GM13977 (cell line): Measurements from ENCODE around the gene FAF2.

Experiments used
- DNase-seq: peaks from one replicate; pipeline ENCODE4 v3.0.0; 2012; ENCODE audit warnings: low spot score
- CTCF ChIP-seq: IDR thresholded peaks from 2 replicates; pipeline ENCODE4 v1.5.1; 2012; ENCODE audit warnings: mild to moderate bottlenecking, control low read depth; ENCODE audit not compliant: insufficient read depth; ENCODE audit errors: extremely low read depth, missing control alignments
- in situ Hi-C: fragments of 300-500 bp; cut with MboI; formaldehyde crosslinking; loops from one replicate; pipeline ENCODE4 v1.12.0; 2022; ENCODE audit warnings: low sequenced_read_pairs, low pct_unique_long_range_greater_than_20kb, mixed read lengths, inconsistent platforms; ENCODE audit not compliant: unreplicated experiment

The FAF2 gene

GRCh38 chr5:176420086-176420485 is 28.1 kb upstream of the FAF2 start:
- TF ChIP-seq CTCF, result no peak
- DNase-seq, result no peak
- in situ Hi-C loops, result no loop called here

GRCh38 chr5:176420972-176421544 is 27.1 kb upstream of the FAF2 start:
- in situ Hi-C loops, result no loop called here
- TF ChIP-seq CTCF, result no peak
- DNase-seq, result no peak

- TF ChIP-seq CTCF, result no peak
- in situ Hi-C loops, result no loop called here
- no peak for DNase-seq
These were observed 24.0 kb upstream of the FAF2 start for GRCh38 chr5:176424181-176424580.

- no peak for TF ChIP-seq CTCF
- in situ Hi-C loops, result no loop called here
- no peak for DNase-seq
These were observed 23.0 kb upstream of the FAF2 start for GRCh38 chr5:176425138-176425537.

GRCh38 chr5:176425791-176426190 is 22.4 kb upstream of the FAF2 start:
- TF ChIP-seq CTCF, result no peak
- no peak for DNase-seq
- in situ Hi-C loops, result no loop called here

- in situ Hi-C loops, result no loop called here
- TF ChIP-seq CTCF, result no peak
- DNase-seq, result no peak
These were observed 21.3 kb upstream of the FAF2 start for GRCh38 chr5:176426876-176427275.

- in situ Hi-C loops, result no loop called here
- no peak for DNase-seq
- no peak for TF ChIP-seq CTCF
These were observed 20.2 kb upstream of the FAF2 start for GRCh38 chr5:176427971-176428370.
